Muscle layer of duodenum (tissue), 2 donors: ENCODE data around the gene PADI2.
A peak's percentile ranks its signal among the peaks of the same experiment; 100 is the strongest.

Experiments
- H3K27ac ChIP-seq: one replicate; pipeline ENCODE4 v1.7.0; 2013; ENCODE audit warnings: mild to moderate bottlenecking, low read length
- H3K27me3 ChIP-seq: one replicate; pipeline ENCODE4 v1.7.0; 2013; ENCODE audit warnings: low read depth, mild to moderate bottlenecking, control low read depth, low read length
- H3K36me3 ChIP-seq, 2 donors: one replicate each; pipeline ENCODE4 v1.7.0; 2013; ENCODE audit warnings: low read length in 2 of 2, control low read depth in 1 of 2, mild to moderate bottlenecking in 1 of 2; ENCODE audit not compliant: insufficient read depth in 2 of 2, control insufficient read depth in 1 of 2
- H3K4me1 ChIP-seq, 2 donors: one replicate each; pipeline ENCODE4 v1.7.0; 2013; ENCODE audit warnings: low read length in 2 of 2, mild to moderate bottlenecking in 2 of 2, control low read depth in 1 of 2, moderate library complexity in 1 of 2; ENCODE audit not compliant: insufficient read depth in 2 of 2, control insufficient read depth in 1 of 2
- H3K4me3 ChIP-seq, 2 donors: one replicate each; pipeline ENCODE4 v1.7.0; 2013; ENCODE audit warnings: low read length in 2 of 2, low read depth in 1 of 2, mild to moderate bottlenecking in 1 of 2
- H3K9me3 ChIP-seq, 2 donors: one replicate each; pipeline ENCODE4 v1.7.0; 2013; ENCODE audit warnings: low read length in 2 of 2, control low read depth in 1 of 2, mild to moderate bottlenecking in 1 of 2; ENCODE audit not compliant: control insufficient read depth in 1 of 2
- donor health status: healthy.

Gene PADI2

DNA sequence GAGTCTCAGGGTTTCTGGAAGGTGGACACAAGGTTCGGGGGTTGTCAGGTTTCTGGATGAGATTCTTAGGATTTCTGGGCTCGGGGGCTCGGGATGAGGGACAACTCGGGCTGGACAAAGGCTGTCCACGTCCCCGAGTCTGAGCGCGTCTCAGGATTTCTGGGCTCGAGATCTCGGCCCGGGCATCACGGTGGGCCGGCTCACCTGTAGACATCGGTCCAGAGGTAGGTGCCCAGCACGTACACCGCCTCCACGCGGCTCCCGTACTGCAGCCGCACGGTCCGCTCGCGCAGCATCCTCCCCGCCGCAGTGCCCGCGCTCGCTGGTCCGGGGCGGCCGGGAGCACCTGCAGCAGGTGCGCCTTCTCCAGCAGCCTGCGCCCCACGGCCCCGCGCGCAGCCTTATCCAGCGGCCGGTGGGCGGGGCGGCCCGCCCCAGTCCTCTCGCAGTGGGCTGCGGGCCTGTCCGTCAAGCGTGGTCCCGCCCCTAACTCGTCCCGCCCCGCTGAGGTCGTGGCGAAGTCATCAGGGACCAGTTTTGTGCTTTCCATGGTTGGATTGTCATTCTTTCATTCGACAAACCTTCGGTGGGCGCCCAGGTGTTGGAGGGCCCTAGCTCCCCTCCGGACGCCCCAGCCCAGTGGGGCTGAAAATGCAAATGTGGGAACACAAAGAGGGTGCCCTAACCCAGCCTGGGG, at the start of gene PADI2:
PADI2 (minus strand) TSS at position 376 of the 697 bp plus-strand sequence; CDS start at position 296, 80 bp downstream.
- peak within 1 kb of the TSS; percentile 30 to 61 for H3K4me3 ChIP-seq
- no peak within 1 kb of the TSS for H3K27ac ChIP-seq
- no peaks in the 10 kb centered on the region for H3K9me3 ChIP-seq
- peaks cover 0 to 22% of the 10 kb centered on the region in 2 donors for H3K4me1 ChIP-seq
- no peaks in the 10 kb centered on the region for H3K36me3 ChIP-seq
- peaks cover 19% of the 10 kb centered on the region for H3K27me3 ChIP-seq

DNA sequence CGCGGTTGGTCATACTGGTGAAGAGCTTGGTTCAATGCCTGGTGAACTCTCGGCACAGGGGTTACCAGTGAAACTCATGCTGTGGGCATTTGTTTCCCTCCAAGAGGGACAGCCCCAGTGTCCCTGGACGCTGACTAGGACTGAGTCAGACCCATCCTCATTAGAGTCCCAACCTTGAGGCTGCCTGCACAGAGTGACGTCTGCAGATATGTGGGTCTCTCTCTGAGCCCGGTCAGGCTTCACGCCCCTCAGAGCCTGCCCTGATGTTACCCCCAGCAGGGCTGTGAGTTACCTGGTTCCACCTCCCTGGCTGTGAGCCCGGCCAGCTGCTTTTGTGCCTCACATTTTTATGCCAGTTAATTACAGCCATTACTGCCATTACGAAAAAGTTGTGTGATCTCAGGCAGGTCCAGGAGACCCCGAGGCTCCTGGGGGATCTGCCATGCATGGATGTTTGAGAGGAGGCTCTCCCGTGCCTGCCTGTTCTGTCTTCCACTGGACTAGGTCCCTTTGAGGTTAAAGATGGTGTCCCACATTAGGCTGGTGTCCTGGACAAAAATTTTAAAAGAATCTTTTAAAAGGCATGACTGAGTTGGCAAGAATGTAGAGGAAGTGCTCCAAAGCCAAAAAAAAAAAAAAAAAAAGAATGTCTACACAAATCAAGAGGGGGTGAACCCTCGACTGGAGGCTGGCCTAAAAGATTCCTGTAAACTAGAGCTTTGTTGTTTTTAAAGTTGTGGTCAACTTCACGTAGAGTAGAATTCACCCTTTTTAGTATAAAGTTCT, 49.0 kb upstream of the PADI2 start:
- Histone ChIP-seq H3K4me1 (no peaks in the 10 kb centered on the region), H3K27me3 (no peaks in the 10 kb centered on the region), H3K27ac (no peak overlapping the region), H3K36me3 (no peaks in the 10 kb centered on the region), H3K9me3 (no peaks in the 10 kb centered on the region), H3K4me3 (no peak overlapping the region)

DNA sequence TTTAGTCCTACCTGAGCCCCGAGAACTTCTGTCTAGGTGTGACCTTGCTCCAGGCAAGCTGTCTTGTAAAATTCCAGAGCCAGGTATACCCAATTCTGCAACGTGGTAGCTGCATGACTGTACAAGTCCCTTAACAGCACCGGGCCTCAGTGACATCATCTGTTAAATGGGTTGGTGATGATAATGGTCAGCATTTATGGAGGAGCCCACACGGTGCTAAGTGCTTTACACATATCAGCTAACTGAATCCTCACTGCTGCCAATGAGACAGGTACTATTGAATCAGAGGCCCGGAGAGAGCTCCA, 48.5 kb upstream of the PADI2 start:
- Histone ChIP-seq H3K27me3 (no peaks in the 10 kb centered on the region), H3K27ac (no peak overlapping the region), H3K4me1 (no peaks in the 10 kb centered on the region), H3K9me3 (no peaks in the 10 kb centered on the region), H3K4me3 (no peak overlapping the region), H3K36me3 (no peaks in the 10 kb centered on the region)

DNA sequence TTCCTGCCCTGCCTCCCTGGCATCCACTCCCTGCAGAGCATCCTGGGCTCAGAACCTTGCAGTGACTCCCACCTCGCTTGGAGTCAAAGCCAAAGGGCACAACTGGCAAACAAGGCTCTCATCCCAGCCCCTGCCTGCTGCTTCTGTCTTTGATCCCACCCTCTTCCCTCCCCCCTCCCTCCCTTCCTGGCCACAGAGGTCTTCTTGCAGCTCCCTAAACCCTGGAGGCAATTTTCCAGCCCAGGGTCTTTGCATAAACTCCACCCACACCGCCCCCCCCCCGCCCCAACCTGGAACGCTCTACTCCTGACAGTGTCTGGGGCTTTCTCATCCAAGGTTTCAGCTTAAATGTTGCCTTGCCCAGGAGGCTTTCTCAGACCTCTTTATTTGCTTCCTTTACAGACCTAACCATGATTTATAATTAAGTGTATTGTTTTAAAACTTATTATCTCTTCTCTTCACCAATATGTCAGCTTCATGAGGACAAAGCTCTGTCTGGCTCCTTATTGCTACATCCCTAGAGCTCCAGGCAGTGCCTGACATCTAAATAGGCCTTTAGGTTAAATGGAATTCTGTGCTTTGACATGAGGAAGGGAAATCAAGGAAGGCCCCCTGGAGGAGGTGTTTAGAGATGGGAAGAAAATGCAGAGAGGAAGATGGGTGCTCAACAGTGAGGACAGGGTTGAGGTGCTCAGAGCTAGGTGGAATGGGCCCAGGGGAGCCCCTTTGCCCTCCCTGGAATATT, 48.0 kb upstream of the PADI2 start:
- Histone ChIP-seq H3K4me3 (no peak overlapping the region), H3K4me1 (no peaks in the 10 kb centered on the region), H3K27ac (no peak overlapping the region), H3K9me3 (no peaks in the 10 kb centered on the region), H3K36me3 (no peaks in the 10 kb centered on the region), H3K27me3 (no peaks in the 10 kb centered on the region)

DNA sequence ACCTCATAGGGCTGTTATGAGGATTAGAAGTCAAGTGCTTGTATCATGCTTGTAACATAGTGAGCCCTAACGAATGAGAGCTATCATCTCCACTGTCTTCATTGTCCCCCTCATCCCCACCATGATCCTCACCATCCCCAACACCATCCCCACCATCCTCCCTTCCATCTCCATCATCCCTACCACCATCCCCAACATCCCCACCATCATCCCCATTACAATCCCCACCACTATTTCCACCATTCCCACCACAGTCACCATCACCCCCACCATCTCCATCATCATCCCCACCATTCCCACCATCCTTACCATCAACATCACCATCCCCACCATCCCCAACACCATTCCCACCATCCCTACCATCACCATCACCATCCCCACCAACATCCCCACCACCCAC, 46.6 kb upstream of the PADI2 start:
- H3K27ac ChIP-seq = no peak overlapping the region
- H3K4me3 ChIP-seq = no peak overlapping the region
- H3K4me1 ChIP-seq = no peaks in the 10 kb centered on the region
- H3K27me3 ChIP-seq = no peaks in the 10 kb centered on the region
- H3K36me3 ChIP-seq = no peaks in the 10 kb centered on the region
- peaks cover 0 to 2% of the 10 kb centered on the region in 2 donors for H3K9me3 ChIP-seq

DNA sequence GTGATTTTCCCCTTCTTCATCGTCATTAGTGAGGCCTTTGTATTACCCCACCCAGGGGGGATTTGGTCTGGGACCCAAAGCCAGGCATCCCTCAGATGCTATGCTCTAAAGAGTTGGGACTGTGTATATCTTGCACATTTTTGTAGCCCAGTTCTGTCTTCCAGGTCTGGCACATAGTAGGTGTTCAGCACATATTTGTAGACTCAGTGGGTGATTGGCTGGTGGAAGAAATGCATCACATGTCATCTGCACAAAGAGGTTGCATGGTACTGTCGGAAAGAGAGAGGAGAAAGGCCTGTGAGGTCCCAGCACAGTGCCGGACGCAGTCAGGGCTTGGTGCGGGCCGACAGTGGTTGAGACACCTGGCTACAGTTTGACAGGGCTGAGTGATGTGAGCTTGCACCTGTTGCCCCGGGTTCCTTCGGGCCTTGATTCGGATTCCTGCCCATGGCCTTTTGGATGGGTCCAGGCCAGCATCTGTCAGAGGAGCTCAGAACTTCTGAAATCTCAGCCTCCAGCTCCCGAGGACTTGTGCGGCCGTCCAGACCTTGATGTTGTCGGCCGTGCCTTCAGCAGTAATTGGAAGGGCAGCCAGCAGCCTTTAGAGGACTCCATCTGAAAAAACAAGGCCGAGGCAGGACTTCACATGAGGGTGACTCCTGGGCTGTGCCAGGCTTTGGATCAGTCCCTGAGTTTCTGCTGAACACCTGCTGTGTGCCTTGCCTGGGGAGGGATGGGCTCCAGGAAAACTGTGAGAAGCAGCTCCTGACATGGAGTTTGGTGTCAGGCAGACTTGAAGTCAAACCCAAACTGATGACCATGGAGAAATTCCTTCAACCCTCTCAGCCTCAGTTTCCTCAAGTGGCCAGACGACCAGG, 44.8 kb upstream of the PADI2 start:
- Histone ChIP-seq H3K27ac (no peak overlapping the region), H3K4me3 (no peak overlapping the region), H3K27me3 (no peaks in the 10 kb centered on the region), H3K36me3 (no peaks in the 10 kb centered on the region), H3K4me1 (no peaks in the 10 kb centered on the region), H3K9me3 (peaks cover 0 to 2% of the 10 kb centered on the region in 2 donors)

DNA sequence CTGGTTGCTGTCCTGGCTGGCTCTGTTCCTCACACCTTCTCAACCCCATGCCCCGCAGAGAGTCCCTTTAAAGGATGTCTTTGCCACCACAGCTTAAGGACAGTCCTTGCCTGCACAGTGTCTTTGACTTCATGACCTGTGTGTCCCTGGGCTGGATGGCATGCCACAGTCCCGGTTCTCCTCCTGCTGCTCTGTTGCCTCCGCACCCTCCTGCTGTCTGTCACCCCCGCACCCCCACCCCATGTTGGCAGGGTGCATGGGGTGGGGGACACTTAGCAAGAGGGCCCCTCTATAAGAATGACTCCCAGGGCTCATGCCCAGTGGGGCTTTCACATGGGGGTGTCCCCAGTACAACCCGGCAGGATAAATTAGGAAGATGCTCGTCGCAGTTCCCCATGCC, 44.1 kb upstream of the PADI2 start:
- H3K4me3 ChIP-seq = no peak overlapping the region
- peaks cover 0 to 2% of the 10 kb centered on the region in 2 donors for H3K9me3 ChIP-seq
- no peaks in the 10 kb centered on the region for H3K4me1 ChIP-seq
- no peak overlapping the region for H3K27ac ChIP-seq
- H3K27me3 ChIP-seq = no peaks in the 10 kb centered on the region
- no peaks in the 10 kb centered on the region for H3K36me3 ChIP-seq

DNA sequence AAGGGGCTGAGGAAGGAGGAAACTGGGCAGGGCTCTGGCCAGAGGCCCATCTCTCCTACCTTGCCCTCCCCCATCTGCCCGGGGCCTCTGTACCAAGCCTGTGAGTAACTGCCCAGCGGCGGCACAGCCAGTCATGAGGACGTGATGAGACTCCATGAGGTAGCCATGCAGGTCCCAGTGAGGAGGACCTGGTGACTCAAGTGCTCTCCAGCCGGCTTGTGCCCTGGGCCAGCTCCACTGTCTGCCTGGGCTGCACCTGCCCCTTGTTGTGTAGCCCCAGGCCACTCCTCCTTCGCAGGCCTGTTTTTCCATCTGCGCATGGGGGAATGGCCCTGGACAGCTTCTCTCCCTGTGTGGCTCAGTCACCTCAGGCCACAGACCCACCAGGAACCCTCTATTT, 43.7 kb upstream of the PADI2 start:
- H3K27ac ChIP-seq = no peak overlapping the region
- no peaks in the 10 kb centered on the region for H3K27me3 ChIP-seq
- peaks cover 0 to 2% of the 10 kb centered on the region in 2 donors for H3K9me3 ChIP-seq
- no peak overlapping the region for H3K4me3 ChIP-seq
- no peaks in the 10 kb centered on the region for H3K4me1 ChIP-seq
- no peaks in the 10 kb centered on the region for H3K36me3 ChIP-seq

DNA sequence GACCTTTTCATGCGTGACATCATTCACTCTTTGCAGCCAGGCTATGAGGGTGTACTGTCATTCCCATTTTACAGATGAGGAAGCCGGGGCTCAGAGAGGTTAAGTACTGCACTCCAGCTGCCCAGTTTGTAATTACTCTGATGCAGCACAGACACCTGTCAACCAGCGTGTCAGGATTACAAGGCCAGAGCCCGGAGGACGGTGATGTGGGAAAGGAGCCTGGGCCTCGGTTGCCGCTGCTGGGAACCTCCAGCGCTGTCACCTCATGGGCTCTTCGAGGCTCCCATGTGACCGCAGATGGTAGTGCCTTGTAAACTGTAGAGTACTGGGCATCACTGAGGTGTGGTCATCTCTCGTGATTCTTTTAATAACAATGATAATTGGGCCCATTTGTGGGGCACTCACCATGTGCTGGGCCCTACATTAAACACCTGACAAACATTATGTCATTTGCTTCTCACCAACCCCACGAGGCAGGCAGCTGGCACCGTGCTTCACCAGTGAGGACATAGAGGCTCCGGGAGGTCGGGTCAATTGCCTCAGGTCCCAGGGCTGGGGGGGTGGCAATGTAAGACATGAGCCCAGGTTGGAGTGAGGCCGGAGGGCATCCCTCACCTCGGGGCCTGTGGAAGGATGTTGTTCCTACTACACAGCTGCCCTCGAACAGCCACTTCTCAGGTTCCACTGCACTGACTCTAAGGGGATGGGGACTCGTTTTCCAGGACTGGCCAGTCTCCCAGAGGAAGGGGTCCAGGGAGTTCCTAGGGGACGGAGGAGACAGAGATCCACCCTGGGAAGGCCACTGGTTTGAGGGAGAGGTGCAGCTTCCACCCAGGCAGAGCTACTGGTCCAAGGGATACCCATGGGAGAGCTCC, 42.9 kb upstream of the PADI2 start:
- Histone ChIP-seq H3K27ac (no peak overlapping the region), H3K27me3 (no peaks in the 10 kb centered on the region)

DNA sequence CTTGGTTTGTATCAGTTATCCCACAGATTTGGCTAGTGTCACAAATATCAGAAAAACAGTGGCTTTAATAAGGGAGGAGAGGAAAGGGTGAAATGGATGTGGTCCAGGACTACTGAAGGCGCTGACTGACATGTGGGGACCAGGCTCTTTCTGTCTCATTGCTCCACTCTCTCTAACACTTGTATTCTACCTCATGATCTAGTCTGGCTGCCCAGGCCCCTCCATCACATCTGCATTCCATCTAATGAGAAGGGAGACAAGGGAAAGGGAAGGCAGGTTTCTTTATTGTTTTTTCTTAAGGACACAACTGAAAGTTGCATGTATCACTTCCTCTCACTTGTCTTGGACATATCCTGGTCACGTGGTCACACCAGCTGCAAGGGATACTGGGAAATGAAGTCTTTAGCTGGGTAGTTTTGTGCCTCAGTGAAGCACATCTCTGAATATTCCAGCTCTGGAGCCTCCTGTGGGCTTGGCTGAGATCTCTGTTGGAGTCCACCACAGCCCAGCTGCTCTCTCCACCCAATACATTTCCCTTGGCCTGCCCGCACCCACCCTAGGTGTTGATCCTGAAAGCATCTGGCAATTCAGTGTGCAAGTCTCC, 42.0 kb upstream of the PADI2 start:
- no peaks in the 10 kb centered on the region for H3K36me3 ChIP-seq
- no peaks in the 10 kb centered on the region for H3K27me3 ChIP-seq
- H3K4me3 ChIP-seq = no peak overlapping the region
- no peaks in the 10 kb centered on the region for H3K4me1 ChIP-seq
- peaks cover 0 to 4% of the 10 kb centered on the region in 2 donors for H3K9me3 ChIP-seq
- H3K27ac ChIP-seq = no peak overlapping the region

More for the DNA sequence above, 42.9 kb upstream of the PADI2 start:
- Histone ChIP-seq H3K36me3 (no peaks in the 10 kb centered on the region), H3K9me3 (peaks cover 0 to 2% of the 10 kb centered on the region in 2 donors), H3K4me3 (no peak overlapping the region), H3K4me1 (no peaks in the 10 kb centered on the region)
